DOHH2 (cell line): ENCODE measurements around the gene PRKG2.

Experiments used
- H3F3A ChIP-seq: fragments of 200-600 bp; sonication (generic), shearing (Covaris generic); 2 replicates; pipeline ENCODE4 v1.6.0; 2016; ENCODE audit warnings: antibody characterized with exemption, mild to moderate bottlenecking; ENCODE audit not compliant: control insufficient read depth, insufficient read depth
- H3K27ac ChIP-seq: fragments of 200-600 bp; sonication (generic); 2 replicates; pipeline ENCODE4 v1.5.1; 2014; ENCODE audit warnings: low read depth, mild to moderate bottlenecking, low read length, moderate library complexity
- H3K27me3 ChIP-seq: fragments of 200-600 bp; sonication (generic); 2 replicates; pipeline ENCODE4 v1.6.1; 2014; ENCODE audit warnings: mild to moderate bottlenecking, low read length, mixed read lengths; ENCODE audit not compliant: control insufficient read depth
- H3K36me3 ChIP-seq: fragments of 200-600 bp; sonication (generic); 2 replicates; pipeline ENCODE4 v1.6.1; 2014; ENCODE audit warnings: mild to moderate bottlenecking, low read length, moderate library complexity, mixed read lengths; ENCODE audit not compliant: control insufficient read depth
- H3K4me1 ChIP-seq: fragments of 200-600 bp; sonication (generic); 2 replicates; pipeline ENCODE4 v1.6.1; 2014; ENCODE audit warnings: mild to moderate bottlenecking, low read length, mixed read lengths; ENCODE audit not compliant: control insufficient read depth
- H3K4me2 ChIP-seq: fragments of 200-600 bp; sonication (generic); 2 replicates; pipeline ENCODE4 v1.6.0; 2014; ENCODE audit warnings: mild to moderate bottlenecking, low read length, moderate library complexity
- H3K4me3 ChIP-seq: fragments of 200-600 bp; sonication (generic); 2 replicates; pipeline ENCODE4 v1.5.1; 2014; ENCODE audit warnings: mild to moderate bottlenecking, low read length, mixed read lengths
- H3K79me2 ChIP-seq: fragments of 200-600 bp; sonication (generic); 2 replicates; pipeline ENCODE4 v1.6.1; 2014; ENCODE audit warnings: mild to moderate bottlenecking, low read length, mixed read lengths; ENCODE audit not compliant: control insufficient read depth
- H3K9me2 ChIP-seq: fragments of 200-600 bp; sonication (generic); replicated peaks from 2 replicates; pipeline ENCODE4 v1.6.1; 2014; ENCODE audit warnings: mild to moderate bottlenecking, low read length, mixed read lengths; ENCODE audit not compliant: control insufficient read depth
- H3K9me3 ChIP-seq: fragments of 200-600 bp; sonication (generic); 2 replicates; pipeline ENCODE4 v1.6.1; 2014; ENCODE audit warnings: antibody characterized with exemption, low read length, mixed read lengths; ENCODE audit not compliant: control insufficient read depth, insufficient read depth
- H4K20me1 ChIP-seq: fragments of 200-600 bp; sonication (generic); 2 replicates; pipeline ENCODE4 v1.6.0; 2014; ENCODE audit warnings: low read depth, mild to moderate bottlenecking, antibody characterized with exemption, low read length, moderate library complexity; ENCODE audit not compliant: control insufficient read depth, insufficient read depth
- CTCF ChIP-seq: fragments of 200-600 bp; sonication (generic); IDR thresholded peaks from one replicate; pipeline ENCODE4 v1.5.1; 2014; ENCODE audit warnings: antibody characterized with exemption, mild to moderate bottlenecking, low read depth, low read length; ENCODE audit not compliant: poor library complexity, severe bottlenecking
- EZH2phosphoT487 ChIP-seq: fragments of 200-600 bp; sonication (generic); IDR thresholded peaks from 2 replicates; pipeline ENCODE4 v1.6.1; 2017; ENCODE audit warnings: borderline replicate concordance, mild to moderate bottlenecking, antibody characterized with exemption, low read length, moderate library complexity, mixed read lengths

Gene PRKG2

DNA sequence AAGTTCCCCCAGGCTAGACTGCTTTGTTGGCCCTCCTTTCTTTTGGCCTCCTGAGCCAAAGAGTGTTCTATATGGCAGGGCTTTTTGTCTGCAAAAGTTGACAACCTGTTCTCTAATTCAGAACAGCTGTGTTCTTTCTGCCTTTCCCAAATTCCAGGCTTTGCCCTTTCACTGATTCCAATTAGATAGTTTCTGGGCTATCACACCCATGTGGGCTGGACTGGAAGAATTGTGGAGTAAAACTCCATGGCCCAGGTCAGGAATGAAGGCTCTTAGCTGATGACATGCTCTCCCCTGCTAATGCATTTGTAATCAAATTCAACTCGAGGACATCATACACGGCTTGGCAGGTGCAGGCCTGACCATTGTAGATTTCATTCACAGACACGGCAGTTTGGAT is 165.1 kb downstream of the PRKG2 start:
- Histone ChIP-seq H3K27me3 (no peaks in the 10 kb centered on the region), H3K9me3 (no peaks in the 10 kb centered on the region), H3K36me3 (peaks cover 20% of the 10 kb centered on the region), H3K27ac (no peak overlapping the region), H3K79me2 (no peaks in the 10 kb centered on the region), H4K20me1 (no peaks in the 10 kb centered on the region), H3K9me2 (no peaks in the 10 kb centered on the region), H3K4me1 (peaks cover 34% of the 10 kb centered on the region), H3K4me3 (no peak overlapping the region), H3F3A (no peaks in the 10 kb centered on the region), H3K4me2 (no peak overlapping the region)
- TF ChIP-seq CTCF (no peak), EZH2phosphoT487 (no peak)

- no peak overlapping the region for H3K4me2 ChIP-seq
- peaks cover 34% of the 10 kb centered on the region for H3K4me1 ChIP-seq
- no peaks in the 10 kb centered on the region for H3K27me3 ChIP-seq
- H3K79me2 ChIP-seq: no peaks in the 10 kb centered on the region
- peaks cover 20% of the 10 kb centered on the region for H3K36me3 ChIP-seq
- H3K9me3 ChIP-seq: peaks cover 3% of the 10 kb centered on the region; the same call in 1 of the 2 replicates
- no peak overlapping the region for H3K27ac ChIP-seq
- H3K4me3 ChIP-seq: no peak overlapping the region
- no peaks in the 10 kb centered on the region for H4K20me1 ChIP-seq
- no peaks in the 10 kb centered on the region for H3K9me2 ChIP-seq
- TF ChIP-seq EZH2phosphoT487: no peak
- TF ChIP-seq CTCF: no peak
- no peaks in the 10 kb centered on the region for H3F3A ChIP-seq
These were observed 165.7 kb downstream of the PRKG2 start for GRCh38 chr4:81049330-81049729.

GRCh38 chr4:81042578-81043365 is 172.2 kb downstream of the PRKG2 start:
- peaks cover 20% of the 10 kb centered on the region for H3K36me3 ChIP-seq
- H3K79me2 ChIP-seq: peaks cover 3% of the 10 kb centered on the region; the same call in 1 of the 2 replicates
- no peak overlapping the region for H3K4me3 ChIP-seq
- 0 out of 2 replicates have a peak, but pooled peaks cover 2% of the 10 kb centered on the region for H3F3A ChIP-seq
- peaks cover 3% of the 10 kb centered on the region; the same call in 1 of the 2 replicates for H3K9me3 ChIP-seq
- TF ChIP-seq CTCF (no peak), EZH2phosphoT487 (no peak)
- peaks cover 27% of the 10 kb centered on the region for H3K4me1 ChIP-seq
- H3K27me3 ChIP-seq: no peaks in the 10 kb centered on the region
- H4K20me1 ChIP-seq: no peaks in the 10 kb centered on the region
- H3K9me2 ChIP-seq: no peaks in the 10 kb centered on the region
- no peak overlapping the region for H3K27ac ChIP-seq
- no peak overlapping the region for H3K4me2 ChIP-seq
